Neural progenitor cell (in vitro differentiated cells): ENCODE data around the gene STAM2. TPM values are rescaled to one million over a fixed set of nuclear protein-coding genes. Genes with fewer than 3 reads are reported as not detected.
"Not testable (repeated sequence)": the region's sequence is repeated elsewhere in the genome, so short reads cannot be mapped to it uniquely, and the experiment has no call there.

Source experiments
- DNase-seq: peaks from one replicate; pipeline ENCODE4 v3.0.0-alpha.2; 2016; ENCODE audit warnings: low spot score
- H2AFZ ChIP-seq: fragments of 200-600 bp; sonication (generic); replicated peaks from 2 replicates; pipeline ENCODE4 v1.6.1; 2016; ENCODE audit warnings: antibody characterized with exemption
- H3F3A ChIP-seq: fragments of 200-600 bp; sonication (generic); 2 replicates; pipeline ENCODE4 v1.6.1; 2016; ENCODE audit warnings: antibody characterized with exemption, low read depth
- H3K27ac ChIP-seq: fragments of 200-600 bp; sonication (generic); 2 replicates; pipeline ENCODE4 v1.5.1; 2016; ENCODE audit warnings: mild to moderate bottlenecking
- H3K27me3 ChIP-seq: fragments of 200-600 bp; sonication (generic); 2 replicates; pipeline ENCODE4 v1.6.1; 2016; ENCODE audit warnings: mild to moderate bottlenecking, moderate library complexity
- H3K36me3 ChIP-seq: fragments of 200-600 bp; sonication (generic); 2 replicates; pipeline ENCODE4 v1.5.1; 2016
- H3K4me1 ChIP-seq: fragments of 200-600 bp; sonication (generic); 2 replicates; pipeline ENCODE4 v1.6.1; 2016; ENCODE audit warnings: mixed run types
- H3K4me2 ChIP-seq: fragments of 200-600 bp; sonication (generic); 2 replicates; pipeline ENCODE4 v1.6.1; 2016
- H3K4me3 ChIP-seq: fragments of 200-600 bp; sonication (generic); 2 replicates; pipeline ENCODE4 v1.5.1; 2016
- H3K79me2 ChIP-seq: fragments of 200-600 bp; sonication (generic); 2 replicates; pipeline ENCODE4 v1.6.1; 2016; ENCODE audit warnings: low read depth
- H3K9ac ChIP-seq: fragments of 200-600 bp; sonication (generic); 2 replicates; pipeline ENCODE4 v1.6.1; 2016
- H3K9me3 ChIP-seq: fragments of 200-600 bp; sonication (generic); 2 replicates; pipeline ENCODE4 v1.5.1; 2016; ENCODE audit warnings: low read depth
- H4K20me1 ChIP-seq: fragments of 200-600 bp; sonication (generic); 2 replicates; pipeline ENCODE4 v1.6.1; 2016; ENCODE audit warnings: low read depth
- H3K27ac Mint-ChIP-seq: 3 replicates; pipeline ENCODE4 v1.8.0; 2021; ENCODE audit warnings: mixed read lengths
- H3K27me3 Mint-ChIP-seq: 2 replicates; pipeline ENCODE4 v1.8.0; 2022; ENCODE audit warnings: low read depth, mild to moderate bottlenecking, inconsistent platforms, moderate library complexity, mixed read lengths; ENCODE audit not compliant: insufficient read depth
- H3K36me3 Mint-ChIP-seq: 3 replicates; pipeline ENCODE4 v1.8.0; 2021; ENCODE audit warnings: mixed read lengths
- H3K4me1 Mint-ChIP-seq: 3 replicates; pipeline ENCODE4 v1.8.0; 2021; ENCODE audit warnings: mixed read lengths
- H3K4me3 Mint-ChIP-seq: 3 replicates; pipeline ENCODE4 v1.8.0; 2021; ENCODE audit warnings: mild to moderate bottlenecking, moderate library complexity, mixed read lengths
- H3K9me3 Mint-ChIP-seq: 3 replicates; pipeline ENCODE4 v1.8.0; 2020; ENCODE audit warnings: mixed read lengths
- EZH2 ChIP-seq: fragments of 200-600 bp; sonication (generic); IDR thresholded peaks from 2 replicates; pipeline ENCODE4 v1.6.1; 2017; ENCODE audit warnings: antibody characterized with exemption, mild to moderate bottlenecking, moderate library complexity
- EZH2phosphoT487 ChIP-seq: fragments of 200-600 bp; sonication (generic); IDR thresholded peaks from 2 replicates; pipeline ENCODE4 v1.6.1; 2017; ENCODE audit warnings: antibody characterized with exemption
- total RNA-seq: library from RNA; depleted of rRNA; stranded (reverse); fragments of >200 nt; gene quantifications from 2 replicates; pipeline ENCODE4 v1.2.3, GENCODE V29; 2015; ENCODE audit warnings: low replicate concordance
- TF ChIP-seq, protein P1 (sequence below): fragments of 200-600 bp; sonication (generic); IDR thresholded peaks from 2 replicates; pipeline ENCODE4 v1.5.1; 2017; ENCODE audit warnings: antibody characterized with exemption, mild to moderate bottlenecking

The STAM2 gene
- total RNA-seq, 1 donor from 2014 or later = 16.8 TPM

DNA sequence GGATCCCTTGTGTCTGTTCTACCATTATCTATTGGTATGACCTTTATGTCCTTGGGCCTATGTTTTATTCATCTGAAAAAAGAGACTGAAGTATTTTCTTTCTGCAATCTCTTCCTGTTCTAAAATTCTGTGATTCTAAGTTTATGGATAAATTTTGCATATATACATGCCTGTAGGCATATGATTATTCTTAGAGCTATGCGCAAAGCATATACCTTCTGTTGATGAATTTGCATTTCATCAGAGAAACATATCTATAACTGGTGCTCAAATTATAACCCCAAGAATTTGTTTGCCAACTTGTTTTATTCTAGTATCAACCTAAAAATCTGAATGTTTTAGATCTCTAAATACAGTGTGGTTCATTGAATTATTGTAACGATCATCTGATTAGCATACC lies 83.5 kb downstream of the STAM2 start:
- H4K20me1 ChIP-seq = no peaks in the 10 kb centered on the region
- no peaks in the 10 kb centered on the region for H3K36me3 Mint-ChIP-seq
- H3K27ac Mint-ChIP-seq = no peak overlapping the region
- no peaks in the 10 kb centered on the region for H3K36me3 ChIP-seq
- H3K9ac ChIP-seq = no peak overlapping the region
- H3F3A ChIP-seq = no peaks in the 10 kb centered on the region
- peaks cover 43% of the 10 kb centered on the region for H3K27me3 ChIP-seq
- no peak overlapping the region for H3K4me3 ChIP-seq
- H3K9me3 ChIP-seq = no peaks in the 10 kb centered on the region
- peaks cover under 1% of the 10 kb centered on the region for H3K27me3 Mint-ChIP-seq
- no peak overlapping the region for H3K4me2 ChIP-seq
- no peak overlapping the region for H3K27ac ChIP-seq
- H3K4me1 Mint-ChIP-seq = peaks cover under 1% of the 10 kb centered on the region
- H3K9me3 Mint-ChIP-seq = no peaks in the 10 kb centered on the region
- no peak for DNase-seq
- TF ChIP-seq, protein P1, sequence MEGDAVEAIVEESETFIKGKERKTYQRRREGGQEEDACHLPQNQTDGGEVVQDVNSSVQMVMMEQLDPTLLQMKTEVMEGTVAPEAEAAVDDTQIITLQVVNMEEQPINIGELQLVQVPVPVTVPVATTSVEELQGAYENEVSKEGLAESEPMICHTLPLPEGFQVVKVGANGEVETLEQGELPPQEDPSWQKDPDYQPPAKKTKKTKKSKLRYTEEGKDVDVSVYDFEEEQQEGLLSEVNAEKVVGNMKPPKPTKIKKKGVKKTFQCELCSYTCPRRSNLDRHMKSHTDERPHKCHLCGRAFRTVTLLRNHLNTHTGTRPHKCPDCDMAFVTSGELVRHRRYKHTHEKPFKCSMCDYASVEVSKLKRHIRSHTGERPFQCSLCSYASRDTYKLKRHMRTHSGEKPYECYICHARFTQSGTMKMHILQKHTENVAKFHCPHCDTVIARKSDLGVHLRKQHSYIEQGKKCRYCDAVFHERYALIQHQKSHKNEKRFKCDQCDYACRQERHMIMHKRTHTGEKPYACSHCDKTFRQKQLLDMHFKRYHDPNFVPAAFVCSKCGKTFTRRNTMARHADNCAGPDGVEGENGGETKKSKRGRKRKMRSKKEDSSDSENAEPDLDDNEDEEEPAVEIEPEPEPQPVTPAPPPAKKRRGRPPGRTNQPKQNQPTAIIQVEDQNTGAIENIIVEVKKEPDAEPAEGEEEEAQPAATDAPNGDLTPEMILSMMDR = no peak
- TF ChIP-seq EZH2 = no peak
- no peak for TF ChIP-seq EZH2phosphoT487
- no peak overlapping the region for H2AFZ ChIP-seq
- H3K4me1 ChIP-seq = no peaks in the 10 kb centered on the region
- H3K4me3 Mint-ChIP-seq = no peak overlapping the region
- no peaks in the 10 kb centered on the region for H3K79me2 ChIP-seq

DNA sequence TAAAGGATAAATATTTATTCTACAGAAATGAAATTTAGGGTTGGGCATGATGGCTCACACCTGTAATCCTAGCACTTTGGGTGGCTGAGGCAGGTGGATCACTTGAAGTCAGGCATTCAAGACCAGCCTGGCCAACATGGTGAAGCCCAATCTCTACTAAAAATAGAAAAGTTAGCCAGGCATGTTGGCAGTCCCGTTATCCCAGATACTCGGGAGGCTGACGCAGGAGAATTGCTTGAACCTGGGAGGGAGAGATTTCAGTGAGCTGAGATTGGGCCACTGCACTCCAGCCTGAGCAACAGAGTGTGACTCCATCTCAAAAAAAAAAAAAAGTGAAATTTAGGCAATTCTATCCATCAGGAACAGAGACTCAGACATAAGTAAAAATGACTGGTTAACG lies 84.8 kb downstream of the STAM2 start:
- not testable (repeated sequence) for H3K4me3 Mint-ChIP-seq, H3K27ac ChIP-seq, H3K36me3 Mint-ChIP-seq

DNA sequence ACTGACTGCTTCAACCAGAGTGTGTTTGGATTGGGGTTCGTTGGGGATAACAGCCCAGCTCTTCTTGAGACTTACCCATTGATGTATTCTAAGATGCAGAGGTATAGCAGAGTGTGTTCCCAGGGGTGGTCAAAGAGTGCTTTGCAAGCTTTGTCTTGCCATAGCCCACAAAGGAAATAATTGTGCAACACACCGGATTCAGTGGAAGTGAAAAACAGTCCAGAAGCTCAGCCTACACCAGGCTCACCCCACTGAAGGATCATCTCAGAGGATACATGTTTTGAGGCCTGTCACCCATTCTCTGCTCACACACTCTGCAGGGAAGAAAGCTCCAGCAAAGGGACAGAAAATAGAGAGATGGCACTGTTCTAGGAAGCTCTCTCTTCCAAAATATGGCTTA lies 86.3 kb downstream of the STAM2 start:
- TF ChIP-seq EZH2phosphoT487 (no peak), EZH2 (no peak)
- TF ChIP-seq, protein P1 = no peak
- H3K4me1 Mint-ChIP-seq = no peaks in the 10 kb centered on the region
- DNase-seq = no peak
- H2AFZ ChIP-seq = no peak overlapping the region
- no peak overlapping the region for H3K27ac Mint-ChIP-seq
- H3K27me3 Mint-ChIP-seq = no peaks in the 10 kb centered on the region
- no peaks in the 10 kb centered on the region for H4K20me1 ChIP-seq
- H3K27ac ChIP-seq = no peak overlapping the region
- H3K9ac ChIP-seq = no peak overlapping the region
- H3K4me1 ChIP-seq = no peaks in the 10 kb centered on the region
- H3K9me3 ChIP-seq = no peaks in the 10 kb centered on the region
- H3K9me3 Mint-ChIP-seq = no peaks in the 10 kb centered on the region
- H3K36me3 ChIP-seq = no peaks in the 10 kb centered on the region
- peaks cover 15% of the 10 kb centered on the region for H3K27me3 ChIP-seq
- H3K4me3 ChIP-seq = no peak overlapping the region
- H3K4me2 ChIP-seq = no peak overlapping the region
- H3K36me3 Mint-ChIP-seq = no peaks in the 10 kb centered on the region
- no peak overlapping the region for H3K4me3 Mint-ChIP-seq
- no peaks in the 10 kb centered on the region for H3F3A ChIP-seq
- H3K79me2 ChIP-seq = no peaks in the 10 kb centered on the region

More for the DNA sequence above, 84.8 kb downstream of the STAM2 start:
- not testable (repeated sequence) for H3K9me3 Mint-ChIP-seq, H3K4me1 ChIP-seq, H3K4me1 Mint-ChIP-seq, H3K4me3 ChIP-seq, H3K27ac Mint-ChIP-seq, DNase-seq, H3K9ac ChIP-seq, H3F3A ChIP-seq, H3K27me3 Mint-ChIP-seq, H4K20me1 ChIP-seq, H3K79me2 ChIP-seq, H3K9me3 ChIP-seq, H3K4me2 ChIP-seq, H2AFZ ChIP-seq, H3K36me3 ChIP-seq
- H3K27me3 ChIP-seq = peaks cover 30% of the 10 kb centered on the region

DNA sequence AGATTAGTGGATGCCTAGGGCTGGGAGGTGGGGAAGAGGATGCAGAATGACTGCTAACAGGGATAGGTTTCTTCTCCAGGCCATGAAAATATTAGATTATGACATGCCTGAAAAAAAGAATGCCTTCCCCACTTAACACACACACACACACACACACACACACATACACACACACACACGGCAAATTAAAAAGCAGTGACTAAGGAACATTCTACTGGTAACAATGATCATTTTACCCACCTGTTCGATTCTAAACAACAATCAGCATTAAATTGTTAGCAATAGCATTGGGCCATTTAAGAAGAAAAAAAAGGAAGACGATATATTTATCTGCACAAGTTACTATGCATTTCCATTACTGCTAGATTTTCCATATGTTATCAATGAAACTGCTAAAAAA lies 87.6 kb downstream of the STAM2 start:
- no peaks in the 10 kb centered on the region for H3K4me1 Mint-ChIP-seq
- no peaks in the 10 kb centered on the region for H3K36me3 Mint-ChIP-seq
- no peaks in the 10 kb centered on the region for H3K79me2 ChIP-seq
- H3K4me1 ChIP-seq = no peaks in the 10 kb centered on the region
- H3K27me3 ChIP-seq = peaks cover 2% of the 10 kb centered on the region
- no peak for DNase-seq
- H3K27me3 Mint-ChIP-seq = no peaks in the 10 kb centered on the region
- H3K4me3 Mint-ChIP-seq = no peak overlapping the region
- H3K4me3 ChIP-seq = no peak overlapping the region
- no peak overlapping the region for H3K27ac ChIP-seq
- no peaks in the 10 kb centered on the region for H3K9me3 Mint-ChIP-seq
- no peaks in the 10 kb centered on the region for H3F3A ChIP-seq
- no peaks in the 10 kb centered on the region for H3K9me3 ChIP-seq
- TF ChIP-seq, protein P1 = no peak
- TF ChIP-seq EZH2phosphoT487 = no peak
- no peak for TF ChIP-seq EZH2
- H4K20me1 ChIP-seq = no peaks in the 10 kb centered on the region
- H3K36me3 ChIP-seq = no peaks in the 10 kb centered on the region
- no peak overlapping the region for H3K4me2 ChIP-seq
- H3K9ac ChIP-seq = no peak overlapping the region
- no peak overlapping the region for H3K27ac Mint-ChIP-seq
- no peak overlapping the region for H2AFZ ChIP-seq
